ENCODE results near the gene VAV2.

VAV2 gene

GRCh38 chr9:133975511-133975910 lies 16.6 kb downstream of the VAV2 start:
- Histone ChIP-seq H3K9me3 (ENCODE audit: control insufficient read depth, low read depth, low read length) (no peaks in the 10 kb centered on the region), H3K36me3 (ENCODE audit: control insufficient read depth, low read depth, low read length) (no peaks in the 10 kb centered on the region), H3K4me3 (ENCODE audit: low read length) (no peak overlapping the region), H3K4me1 (ENCODE audit: control insufficient read depth, low read depth, low read length) (peaks cover 18% of the 10 kb centered on the region), H3K9ac (ENCODE audit: low read length) (no peak overlapping the region), H3K27me3 (ENCODE audit: control insufficient read depth, insufficient read depth, low read length) (no peaks in the 10 kb centered on the region), H3K27ac (ENCODE audit: low read length) (no peak overlapping the region)

- Histone ChIP-seq H3K27me3 (ENCODE audit: control insufficient read depth, insufficient read depth, low read length) (no peaks in the 10 kb centered on the region), H3K4me1 (ENCODE audit: control insufficient read depth, low read depth, low read length) (peaks cover 18% of the 10 kb centered on the region), H3K9me3 (ENCODE audit: control insufficient read depth, low read depth, low read length) (no peaks in the 10 kb centered on the region), H3K4me3 (ENCODE audit: low read length) (no peak overlapping the region), H3K36me3 (ENCODE audit: control insufficient read depth, low read depth, low read length) (no peaks in the 10 kb centered on the region), H3K27ac (ENCODE audit: low read length) (no peak overlapping the region), H3K9ac (ENCODE audit: low read length) (no peak overlapping the region)
These were observed 17.3 kb downstream of the VAV2 start for GRCh38 chr9:133974631-133975341.

DNA sequence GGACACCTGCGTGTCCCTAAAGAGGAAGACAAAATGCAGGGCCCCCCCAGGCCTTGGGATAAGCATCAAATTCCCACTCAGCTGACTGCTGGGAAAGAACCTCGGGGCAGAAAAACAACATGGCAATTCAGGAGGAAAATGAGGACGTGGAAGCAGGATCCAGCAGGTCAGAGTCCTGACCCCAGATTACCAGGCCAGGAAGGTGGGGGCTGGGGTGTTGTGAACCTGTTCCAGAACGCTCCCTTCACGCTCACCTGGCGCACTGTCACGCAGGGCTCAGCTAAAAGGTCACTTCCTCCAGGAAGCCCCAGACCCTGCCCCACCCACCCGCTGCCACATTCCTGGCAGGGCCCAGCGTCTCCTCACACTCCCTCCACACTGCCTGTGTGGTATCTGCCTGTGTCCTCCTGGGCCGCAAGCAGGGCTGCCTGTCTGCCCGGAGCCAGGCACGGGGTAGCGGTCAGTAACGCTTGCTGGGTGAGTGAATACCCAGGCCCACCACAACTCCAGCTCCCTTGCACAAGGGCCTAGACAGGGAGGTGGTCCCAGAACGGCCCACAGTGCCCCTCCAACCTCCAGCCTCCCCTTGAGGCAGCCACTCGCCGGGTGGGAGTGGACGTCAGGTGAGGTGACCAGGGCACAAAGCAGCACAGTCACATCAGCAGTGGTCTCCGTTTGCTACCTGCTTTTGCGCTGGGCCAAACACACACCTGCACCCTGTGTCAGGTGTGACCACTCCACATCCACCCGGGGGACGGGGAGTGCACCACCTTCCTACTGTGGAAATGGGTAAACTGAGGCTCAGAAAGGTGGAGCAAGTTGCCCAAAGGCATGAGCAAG lies 18.1 kb downstream of the VAV2 start:
- Histone ChIP-seq H3K4me3 (ENCODE audit: low read length) (no peak overlapping the region), H3K36me3 (ENCODE audit: control insufficient read depth, low read depth, low read length) (no peaks in the 10 kb centered on the region), H3K9me3 (ENCODE audit: control insufficient read depth, low read depth, low read length) (no peaks in the 10 kb centered on the region), H3K27me3 (ENCODE audit: control insufficient read depth, insufficient read depth, low read length) (no peaks in the 10 kb centered on the region), H3K4me1 (ENCODE audit: control insufficient read depth, low read depth, low read length) (peaks cover 15% of the 10 kb centered on the region), H3K9ac (ENCODE audit: low read length) (no peak overlapping the region), H3K27ac (ENCODE audit: low read length) (no peak overlapping the region)

- peaks cover 15% of the 10 kb centered on the region for H3K4me1 ChIP-seq (ENCODE audit: control insufficient read depth, low read depth, low read length)
- H3K27me3 ChIP-seq (ENCODE audit: control insufficient read depth, insufficient read depth, low read length): no peaks in the 10 kb centered on the region
- H3K27ac ChIP-seq (ENCODE audit: low read length): no peak overlapping the region
- no peaks in the 10 kb centered on the region for H3K36me3 ChIP-seq (ENCODE audit: control insufficient read depth, low read depth, low read length)
- H3K4me3 ChIP-seq (ENCODE audit: low read length): no peak overlapping the region
- no peaks in the 10 kb centered on the region for H3K9me3 ChIP-seq (ENCODE audit: control insufficient read depth, low read depth, low read length)
- H3K9ac ChIP-seq (ENCODE audit: low read length): no peak overlapping the region
These were observed 18.9 kb downstream of the VAV2 start for GRCh38 chr9:133973111-133973790.

DNA sequence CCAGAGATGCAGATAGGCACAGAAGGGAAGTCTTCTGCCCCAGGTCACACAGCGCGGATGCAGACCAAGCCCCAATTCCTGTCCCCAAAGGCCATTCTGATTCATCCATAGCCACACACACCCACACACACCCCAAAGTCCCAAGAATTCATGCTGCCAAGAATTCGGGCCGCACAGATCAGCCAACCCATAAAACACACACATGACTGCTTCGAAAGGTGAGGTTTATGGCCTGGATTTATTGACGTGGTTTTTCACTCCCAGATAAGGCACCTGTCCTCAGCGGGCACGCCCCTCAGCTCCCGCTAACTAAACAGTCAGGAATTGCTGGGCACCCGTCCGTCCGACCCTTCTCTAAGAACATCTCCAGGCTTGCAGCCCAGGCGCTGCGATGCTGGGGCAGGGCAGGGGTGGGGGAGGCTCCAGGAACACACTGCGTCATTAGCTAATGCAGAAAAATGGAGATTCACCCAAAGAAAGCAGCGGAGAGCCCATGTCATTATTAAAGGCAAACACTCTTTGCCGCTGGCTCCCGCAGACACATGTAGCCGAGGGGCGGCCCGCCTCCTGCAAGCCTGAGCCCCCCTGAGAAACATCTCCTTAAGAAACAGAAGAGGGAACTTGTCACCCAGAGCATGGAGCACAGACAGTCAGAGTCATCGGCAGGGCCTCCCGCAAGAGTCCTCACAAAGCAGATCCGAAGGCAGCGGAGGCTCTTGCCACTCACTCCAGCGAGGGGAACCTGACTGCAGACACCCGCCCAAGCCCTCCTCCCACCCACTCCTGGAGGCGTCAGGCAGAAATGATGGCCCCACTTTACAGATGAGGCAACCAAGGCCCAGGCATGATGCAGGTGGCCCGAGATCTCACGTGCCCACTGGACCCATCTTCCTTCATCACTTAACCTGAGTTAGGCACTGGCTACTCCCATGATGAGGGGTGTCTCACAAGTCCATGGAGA lies 19.9 kb downstream of the VAV2 start:
- Histone ChIP-seq H3K27me3 (ENCODE audit: control insufficient read depth, insufficient read depth, low read length) (no peaks in the 10 kb centered on the region), H3K4me3 (ENCODE audit: low read length) (no peak overlapping the region), H3K9ac (ENCODE audit: low read length) (no peak overlapping the region), H3K9me3 (ENCODE audit: control insufficient read depth, low read depth, low read length) (no peaks in the 10 kb centered on the region), H3K27ac (ENCODE audit: low read length) (no peak overlapping the region), H3K36me3 (ENCODE audit: control insufficient read depth, low read depth, low read length) (no peaks in the 10 kb centered on the region), H3K4me1 (ENCODE audit: control insufficient read depth, low read depth, low read length) (peaks cover 15% of the 10 kb centered on the region)

- Histone ChIP-seq H3K4me3 (ENCODE audit: low read length) (no peak overlapping the region), H3K27ac (ENCODE audit: low read length) (no peak overlapping the region), H3K27me3 (ENCODE audit: control insufficient read depth, insufficient read depth, low read length) (no peaks in the 10 kb centered on the region), H3K4me1 (ENCODE audit: control insufficient read depth, low read depth, low read length) (peaks cover 15% of the 10 kb centered on the region), H3K9ac (ENCODE audit: low read length) (no peak overlapping the region), H3K36me3 (ENCODE audit: control insufficient read depth, low read depth, low read length) (no peaks in the 10 kb centered on the region), H3K9me3 (ENCODE audit: control insufficient read depth, low read depth, low read length) (no peaks in the 10 kb centered on the region)
These were observed 20.8 kb downstream of the VAV2 start for GRCh38 chr9:133971121-133971951.

DNA sequence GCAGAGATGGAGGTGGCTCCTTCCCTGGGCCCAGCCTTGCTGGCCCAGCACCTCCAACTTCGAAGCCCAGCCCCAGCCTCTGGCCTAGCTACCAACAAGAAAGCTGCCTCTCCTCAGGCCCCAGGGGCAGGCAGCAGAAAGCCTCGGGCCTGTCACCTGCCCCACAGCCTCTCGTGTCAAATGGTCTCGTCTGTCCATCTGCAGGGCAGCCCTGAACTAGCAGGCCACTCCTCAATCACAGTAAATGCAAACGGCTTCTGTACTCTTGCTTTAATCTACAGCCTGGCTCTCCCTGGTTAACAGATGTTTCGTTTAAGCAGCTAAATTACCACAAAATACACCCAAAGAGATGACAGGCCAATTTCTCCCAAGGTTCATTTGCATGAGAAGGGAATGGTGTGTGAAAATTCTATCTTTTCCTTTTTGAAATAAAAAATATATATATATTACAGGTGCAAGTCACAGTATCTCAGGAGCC lies 21.5 kb downstream of the VAV2 start:
- H3K27ac ChIP-seq (ENCODE audit: low read length): no peak overlapping the region
- H3K36me3 ChIP-seq (ENCODE audit: control insufficient read depth, low read depth, low read length): no peaks in the 10 kb centered on the region
- H3K27me3 ChIP-seq (ENCODE audit: control insufficient read depth, insufficient read depth, low read length): no peaks in the 10 kb centered on the region
- H3K9ac ChIP-seq (ENCODE audit: low read length): no peak overlapping the region
- no peak overlapping the region for H3K4me3 ChIP-seq (ENCODE audit: low read length)
- H3K4me1 ChIP-seq (ENCODE audit: control insufficient read depth, low read depth, low read length): peaks cover 15% of the 10 kb centered on the region
- no peaks in the 10 kb centered on the region for H3K9me3 ChIP-seq (ENCODE audit: control insufficient read depth, low read depth, low read length)

GRCh38 chr9:133969681-133970580 lies 22.2 kb downstream of the VAV2 start:
- H3K4me3 ChIP-seq (ENCODE audit: low read length): no peak overlapping the region
- H3K27me3 ChIP-seq (ENCODE audit: control insufficient read depth, insufficient read depth, low read length): no peaks in the 10 kb centered on the region
- no peaks in the 10 kb centered on the region for H3K9me3 ChIP-seq (ENCODE audit: control insufficient read depth, low read depth, low read length)
- no peaks in the 10 kb centered on the region for H3K36me3 ChIP-seq (ENCODE audit: control insufficient read depth, low read depth, low read length)
- no peak overlapping the region for H3K9ac ChIP-seq (ENCODE audit: low read length)
- H3K27ac ChIP-seq (ENCODE audit: low read length): no peak overlapping the region
- H3K4me1 ChIP-seq (ENCODE audit: control insufficient read depth, low read depth, low read length): peaks cover 15% of the 10 kb centered on the region

DNA sequence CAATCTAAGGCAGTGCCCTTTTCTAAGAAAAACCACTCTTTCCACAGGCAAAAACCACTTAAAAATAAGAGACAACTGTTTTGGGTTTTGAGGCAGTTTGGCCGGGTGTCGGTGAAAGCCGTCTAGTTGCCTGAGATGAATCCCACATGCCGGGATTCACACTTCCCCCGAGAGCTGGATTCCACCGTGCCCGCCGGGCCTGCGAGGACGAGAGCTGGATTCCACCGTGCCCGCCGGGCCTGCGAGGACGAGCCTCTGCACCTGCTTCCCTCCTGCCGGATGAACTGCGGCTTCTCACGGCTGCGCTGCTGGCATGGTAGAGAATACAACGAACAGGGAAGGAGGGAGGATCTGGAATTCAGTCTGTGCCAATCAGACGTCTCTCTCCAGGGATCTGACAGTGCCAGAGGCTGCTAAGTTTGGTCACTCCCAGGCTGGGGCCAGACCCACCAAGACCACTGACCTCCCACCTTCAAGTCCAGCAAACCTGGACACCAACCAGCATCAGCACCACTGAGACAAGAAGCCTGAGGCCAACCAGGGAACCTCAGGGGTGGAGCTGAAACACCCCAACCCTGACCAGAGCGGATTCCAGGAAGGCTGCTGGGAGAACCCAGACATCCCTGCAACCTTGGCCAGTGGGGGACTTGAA lies 23.0 kb downstream of the VAV2 start:
- Histone ChIP-seq H3K9me3 (ENCODE audit: control insufficient read depth, low read depth, low read length) (no peaks in the 10 kb centered on the region), H3K36me3 (ENCODE audit: control insufficient read depth, low read depth, low read length) (no peaks in the 10 kb centered on the region), H3K4me3 (ENCODE audit: low read length) (no peak overlapping the region), H3K9ac (ENCODE audit: low read length) (no peak overlapping the region), H3K27me3 (ENCODE audit: control insufficient read depth, insufficient read depth, low read length) (no peaks in the 10 kb centered on the region), H3K27ac (ENCODE audit: low read length) (no peak overlapping the region), H3K4me1 (ENCODE audit: control insufficient read depth, low read depth, low read length) (peaks cover 15% of the 10 kb centered on the region)
